LNCaP clone FGC (cell line): ENCODE measurements around the gene URGCP.

Experiments
- DNase-seq: peaks from one replicate; pipeline ENCODE4 v3.0.0-alpha.2; 2011; ENCODE audit warnings: low read depth
- H3K4me3 ChIP-seq: 2 replicates; pipeline ENCODE4 v1.5.1; 2011; ENCODE audit warnings: mild to moderate bottlenecking, low read depth, low read length, control low read depth
- TF ChIP-seq, protein P1 (sequence below): IDR thresholded peaks from 2 replicates; pipeline ENCODE4 v1.5.1; 2012; ENCODE audit warnings: mild to moderate bottlenecking; ENCODE audit not compliant: control insufficient read depth, insufficient read depth; ENCODE audit errors: extremely low read depth

The URGCP gene

DNA sequence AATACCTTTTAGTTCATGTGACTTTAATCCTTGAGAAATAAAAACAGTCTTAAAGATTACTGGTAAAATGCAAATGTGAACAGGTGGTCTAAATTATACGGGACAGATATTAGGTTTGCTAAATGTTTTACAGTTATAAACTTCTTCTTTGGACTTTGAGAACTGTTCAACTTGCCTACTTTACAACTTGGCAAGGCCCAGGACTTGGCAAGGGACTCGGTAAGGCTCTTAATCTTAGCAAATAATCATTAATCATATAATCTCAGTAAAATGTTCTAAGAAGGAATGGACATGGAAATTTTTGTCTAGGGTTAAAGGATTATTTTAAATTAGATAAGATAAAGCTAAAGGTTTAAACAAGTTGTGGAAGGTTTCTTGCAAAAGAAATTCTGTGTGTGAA, 15.0 kb upstream of the URGCP start:
- TF ChIP-seq, protein P1, sequence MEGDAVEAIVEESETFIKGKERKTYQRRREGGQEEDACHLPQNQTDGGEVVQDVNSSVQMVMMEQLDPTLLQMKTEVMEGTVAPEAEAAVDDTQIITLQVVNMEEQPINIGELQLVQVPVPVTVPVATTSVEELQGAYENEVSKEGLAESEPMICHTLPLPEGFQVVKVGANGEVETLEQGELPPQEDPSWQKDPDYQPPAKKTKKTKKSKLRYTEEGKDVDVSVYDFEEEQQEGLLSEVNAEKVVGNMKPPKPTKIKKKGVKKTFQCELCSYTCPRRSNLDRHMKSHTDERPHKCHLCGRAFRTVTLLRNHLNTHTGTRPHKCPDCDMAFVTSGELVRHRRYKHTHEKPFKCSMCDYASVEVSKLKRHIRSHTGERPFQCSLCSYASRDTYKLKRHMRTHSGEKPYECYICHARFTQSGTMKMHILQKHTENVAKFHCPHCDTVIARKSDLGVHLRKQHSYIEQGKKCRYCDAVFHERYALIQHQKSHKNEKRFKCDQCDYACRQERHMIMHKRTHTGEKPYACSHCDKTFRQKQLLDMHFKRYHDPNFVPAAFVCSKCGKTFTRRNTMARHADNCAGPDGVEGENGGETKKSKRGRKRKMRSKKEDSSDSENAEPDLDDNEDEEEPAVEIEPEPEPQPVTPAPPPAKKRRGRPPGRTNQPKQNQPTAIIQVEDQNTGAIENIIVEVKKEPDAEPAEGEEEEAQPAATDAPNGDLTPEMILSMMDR = no peak
- DNase-seq = peak; percentile 59
- H3K4me3 ChIP-seq = no peak overlapping the region

DNA sequence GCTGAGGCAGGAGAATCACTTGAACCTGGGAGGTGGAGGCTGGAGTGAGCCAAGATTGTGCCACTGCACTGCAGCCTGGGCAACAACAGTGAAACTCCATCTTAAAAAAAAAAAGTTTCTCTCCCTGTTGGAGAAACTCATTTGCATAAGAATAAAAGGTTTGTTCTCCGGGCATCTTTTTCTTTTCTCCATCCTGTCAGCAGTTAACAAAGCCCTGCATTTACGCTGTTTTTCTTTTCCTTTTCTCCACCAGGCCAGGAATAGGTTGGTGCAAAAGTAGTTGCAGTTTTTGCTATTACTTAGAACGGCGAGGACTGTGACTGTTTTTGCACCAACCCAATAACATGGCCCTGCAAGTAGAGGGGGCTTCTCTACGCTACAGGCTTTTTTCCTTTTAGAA, 9.5 kb upstream of the URGCP start:
- TF ChIP-seq, protein P1 = no peak
- no peak for DNase-seq
- no peak overlapping the region for H3K4me3 ChIP-seq

DNA sequence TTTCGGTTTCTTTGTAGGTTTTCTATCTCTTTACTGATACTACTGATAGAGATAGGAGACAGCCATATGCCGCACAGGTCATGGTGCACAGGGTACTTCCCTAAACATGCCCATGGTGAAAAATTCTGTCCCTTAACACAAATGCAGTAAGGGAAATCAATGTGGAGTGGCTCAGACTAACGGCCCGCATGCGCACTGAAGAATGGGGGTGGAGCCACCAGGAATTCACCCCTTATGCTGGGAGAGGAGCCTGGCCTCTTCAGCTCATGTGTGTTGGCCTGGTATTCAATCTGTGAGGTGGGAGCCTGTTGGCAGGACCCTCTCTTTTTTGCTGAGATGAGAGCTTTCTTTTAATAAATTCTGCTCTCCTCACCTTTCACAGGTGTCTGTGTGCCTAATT, 8.4 kb upstream of the URGCP start:
- no peak overlapping the region for H3K4me3 ChIP-seq
- no peak for DNase-seq
- TF ChIP-seq, protein P1 = no peak

DNA sequence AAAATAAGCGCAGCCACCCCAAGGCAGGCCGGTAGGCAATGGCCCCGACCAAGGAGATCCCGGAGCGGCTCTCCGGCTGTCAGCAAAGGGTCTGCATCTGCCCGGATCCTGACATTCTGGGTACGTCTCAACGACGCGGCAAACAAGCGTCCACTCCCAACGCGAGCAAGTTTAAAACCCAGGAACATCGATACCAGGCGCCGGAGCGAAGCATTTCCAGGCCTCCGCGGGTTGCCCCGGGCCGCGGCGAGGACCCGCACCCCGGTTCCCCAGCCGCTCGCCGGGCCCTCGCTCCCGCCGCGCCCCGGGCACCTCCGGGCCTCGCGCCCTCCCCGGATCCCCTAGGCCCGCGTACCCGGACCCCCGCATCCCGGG, 453 bp downstream of the URGCP start:
- no peak for DNase-seq
- TF ChIP-seq, protein P1 = no peak
- H3K4me3 ChIP-seq = peak overlapping the region; percentile 65

DNA sequence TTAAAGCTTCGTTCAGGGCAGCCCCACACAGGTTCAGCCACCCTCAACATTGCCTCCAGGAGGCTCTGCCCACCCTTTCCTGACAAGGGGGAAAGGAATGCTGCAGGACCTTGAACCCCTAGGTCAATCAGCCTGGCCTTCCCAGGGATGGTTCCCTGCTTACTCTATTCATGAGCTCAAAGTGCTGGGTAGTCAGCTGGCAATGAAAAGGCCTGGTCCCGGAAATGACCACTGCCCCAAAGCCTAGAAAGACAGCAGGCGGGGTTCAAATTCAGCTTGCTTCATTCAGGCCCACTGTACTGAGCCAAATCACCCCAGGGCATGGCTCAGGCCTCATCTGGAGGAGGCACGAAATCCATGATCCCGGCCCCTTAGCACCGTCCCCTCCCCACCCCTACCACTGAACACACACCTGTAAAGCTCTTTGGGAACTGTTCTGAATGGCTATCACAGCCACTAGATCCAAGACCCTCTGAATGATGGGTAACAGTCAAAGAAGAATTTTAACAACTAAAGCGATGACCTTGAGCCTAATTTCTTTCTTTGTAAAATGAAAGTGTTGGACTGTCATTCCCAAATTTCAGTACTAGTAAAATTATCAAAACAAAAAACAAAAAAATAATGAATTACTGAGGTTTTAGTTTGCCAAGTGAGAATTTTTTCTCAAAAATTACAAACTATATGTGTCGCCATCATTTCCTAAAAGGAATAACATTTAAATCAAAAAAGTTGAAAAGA, 1.0 kb downstream of the URGCP start:
- DNase-seq = no peak
- H3K4me3 ChIP-seq = peak overlapping the region; percentile 65
- TF ChIP-seq, protein P1 = no peak

DNA sequence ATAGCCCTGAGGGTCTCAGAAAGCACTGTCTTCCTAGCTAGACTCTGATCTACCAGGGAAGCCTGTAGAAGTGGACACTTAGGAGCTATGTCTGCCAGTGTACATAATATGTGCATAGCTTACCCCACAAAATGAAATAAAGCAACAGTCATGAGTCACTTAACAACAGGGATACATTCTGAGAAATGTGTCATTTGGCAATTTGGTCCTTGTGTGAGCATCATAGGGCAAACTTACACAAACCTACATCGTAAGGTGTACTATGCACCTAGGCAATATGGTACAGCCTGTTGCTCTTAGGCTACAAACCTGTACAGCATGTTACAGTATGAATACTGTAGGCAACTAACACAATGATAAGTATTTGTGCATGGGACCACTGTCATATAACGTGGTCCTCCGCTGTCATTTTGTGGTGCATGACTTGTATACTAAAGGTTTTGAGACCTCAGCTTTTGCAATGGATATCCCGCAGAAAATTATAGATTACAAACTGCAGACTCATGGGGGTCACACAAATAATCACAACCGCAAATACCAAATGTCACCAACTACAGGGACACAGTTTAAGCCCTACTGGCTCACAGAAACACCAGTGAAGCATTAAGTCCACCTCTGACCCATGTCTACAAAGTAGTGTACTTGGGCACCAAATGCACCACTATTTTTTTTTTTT, 1.7 kb downstream of the URGCP start:
- TF ChIP-seq, protein P1 = no peak
- H3K4me3 ChIP-seq = peak overlapping the region; percentile 65
- DNase-seq = no peak
